Measurements from ENCODE around the gene ZG16. TPM values are rescaled to one million over a fixed set of nuclear protein-coding genes. Genes with fewer than 3 reads are reported as not detected.

ZG16 gene
- total and polyA plus RNA-seq, 9 of the 15 experiments (the other 6 are each of a cell fraction or from before 2014, with no cell fraction given): 0.04 TPM; not detected in 8

- TF ChIP-seq CHD7 (IDR thresholded peaks at IDR 0.05; ENCODE audit: low read depth, low read length): peak; percentile 71
- TF ChIP-seq ETS2 (tag; IDR thresholded peaks at IDR 0.05; ENCODE audit: borderline replicate concordance, poor library complexity, severe bottlenecking): no peak
- no peak for TF ChIP-seq CHD1 (IDR thresholded peaks at IDR 0.05; ENCODE audit: low read length)
- TF ChIP-seq RBBP5 (IDR thresholded peaks at IDR 0.05; ENCODE audit: borderline replicate concordance, insufficient read depth, low read length, poor library complexity, severe bottlenecking): peak; percentile 87
- TF ChIP-seq ZKSCAN1 (IDR thresholded peaks at IDR 0.05; ENCODE audit: low read depth, low read length): peak; percentile 65; the same call in 1 of the 2 replicates
- TF ChIP-seq TAF9B (IDR thresholded peaks at IDR 0.05; ENCODE audit: partially characterized antibody): peak; percentile 86
- TF ChIP-seq, protein P1, sequence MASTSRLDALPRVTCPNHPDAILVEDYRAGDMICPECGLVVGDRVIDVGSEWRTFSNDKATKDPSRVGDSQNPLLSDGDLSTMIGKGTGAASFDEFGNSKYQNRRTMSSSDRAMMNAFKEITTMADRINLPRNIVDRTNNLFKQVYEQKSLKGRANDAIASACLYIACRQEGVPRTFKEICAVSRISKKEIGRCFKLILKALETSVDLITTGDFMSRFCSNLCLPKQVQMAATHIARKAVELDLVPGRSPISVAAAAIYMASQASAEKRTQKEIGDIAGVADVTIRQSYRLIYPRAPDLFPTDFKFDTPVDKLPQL (IDR thresholded peaks at IDR 0.05; ENCODE audit: extremely low read depth, insufficient read length): no peak
- TF ChIP-seq, protein P2, sequence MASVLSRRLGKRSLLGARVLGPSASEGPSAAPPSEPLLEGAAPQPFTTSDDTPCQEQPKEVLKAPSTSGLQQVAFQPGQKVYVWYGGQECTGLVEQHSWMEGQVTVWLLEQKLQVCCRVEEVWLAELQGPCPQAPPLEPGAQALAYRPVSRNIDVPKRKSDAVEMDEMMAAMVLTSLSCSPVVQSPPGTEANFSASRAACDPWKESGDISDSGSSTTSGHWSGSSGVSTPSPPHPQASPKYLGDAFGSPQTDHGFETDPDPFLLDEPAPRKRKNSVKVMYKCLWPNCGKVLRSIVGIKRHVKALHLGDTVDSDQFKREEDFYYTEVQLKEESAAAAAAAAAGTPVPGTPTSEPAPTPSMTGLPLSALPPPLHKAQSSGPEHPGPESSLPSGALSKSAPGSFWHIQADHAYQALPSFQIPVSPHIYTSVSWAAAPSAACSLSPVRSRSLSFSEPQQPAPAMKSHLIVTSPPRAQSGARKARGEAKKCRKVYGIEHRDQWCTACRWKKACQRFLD (CRISPR knock-in tag; IDR thresholded peaks at IDR 0.05): no peak
- peak; percentile 35; the same call in 1 of the 2 replicates for TF ChIP-seq ERF (CRISPR knock-in tag; IDR thresholded peaks at IDR 0.05)
- no peak for TF ChIP-seq HNRNPK (IDR thresholded peaks at IDR 0.05; ENCODE audit: low read depth, low read length, poor library complexity, severe bottlenecking)
- TF ChIP-seq SOX6 (IDR thresholded peaks at IDR 0.05): peak; percentile 53; the same call in 1 of the 2 replicates
- TF ChIP-seq TAL1 (IDR thresholded peaks at IDR 0.05): no peak
- 0 out of 2 replicates have a peak, but pooled peaks have one; percentile 7 for TF ChIP-seq ZNF324 (CRISPR knock-in tag; IDR thresholded peaks at IDR 0.05)
Measured at GRCh38 chr16:29790183-29790948, 12.3 kb downstream of the ZG16 start, which contains the start of gene KIF22 (continued).
